ENCODE results near the gene RPP21. TPM values are rescaled to one million over a fixed set of nuclear protein-coding genes. Genes with fewer than 3 reads are reported as not detected.

Gene RPP21
- polyA plus RNA-seq, 1 donor: 21.2 TPM

DNA sequence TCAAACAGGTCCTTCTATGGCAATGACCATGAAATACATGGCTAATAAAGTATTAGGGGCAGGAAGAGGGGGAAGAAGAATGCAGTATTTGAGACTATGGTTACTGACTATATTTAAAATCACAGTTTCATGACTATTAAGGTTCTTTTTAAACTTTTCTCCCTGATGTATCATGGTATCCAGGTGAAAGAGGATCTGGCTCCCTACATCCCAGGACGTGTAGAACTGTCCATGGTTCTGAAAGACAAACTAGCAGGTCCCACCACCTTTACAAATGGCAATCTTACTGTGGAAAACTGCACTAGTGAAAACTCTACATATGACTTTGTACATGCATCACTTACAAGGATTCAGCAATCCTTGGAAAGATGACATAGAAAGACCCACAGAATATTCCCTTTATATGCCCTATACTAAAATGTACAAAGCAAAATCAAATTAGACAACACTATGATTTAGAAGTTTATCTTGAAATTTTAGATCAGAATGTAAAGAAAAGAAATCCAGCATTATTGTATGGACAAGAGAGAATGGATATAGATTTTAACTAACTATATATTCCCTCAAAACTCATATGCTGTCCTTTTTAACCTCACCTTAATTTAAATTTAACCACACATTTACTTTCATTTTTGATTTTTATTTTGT is 33.5 kb downstream of the RPP21 start:
- no peak for DNase-seq (ENCODE audit: low read depth)

DNA sequence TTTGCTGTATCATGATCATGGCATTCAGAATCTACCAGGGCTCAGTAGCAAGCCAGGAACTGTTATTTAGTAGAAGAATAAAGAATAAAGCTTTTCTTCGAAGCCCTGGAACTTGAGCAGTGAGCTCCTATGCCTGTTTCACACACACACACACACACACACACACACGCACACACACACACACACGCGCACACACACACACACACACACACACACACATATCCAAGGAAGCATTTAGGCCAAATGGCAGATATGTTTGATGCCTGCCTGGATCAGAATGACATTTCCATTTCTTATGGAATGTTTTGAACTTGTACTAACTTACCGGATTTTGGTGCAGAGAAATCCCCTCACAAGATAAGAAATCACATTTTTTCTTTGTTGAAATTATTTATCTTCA is 35.5 kb downstream of the RPP21 start:
- DNase-seq (ENCODE audit: low read depth): no peak

DNA sequence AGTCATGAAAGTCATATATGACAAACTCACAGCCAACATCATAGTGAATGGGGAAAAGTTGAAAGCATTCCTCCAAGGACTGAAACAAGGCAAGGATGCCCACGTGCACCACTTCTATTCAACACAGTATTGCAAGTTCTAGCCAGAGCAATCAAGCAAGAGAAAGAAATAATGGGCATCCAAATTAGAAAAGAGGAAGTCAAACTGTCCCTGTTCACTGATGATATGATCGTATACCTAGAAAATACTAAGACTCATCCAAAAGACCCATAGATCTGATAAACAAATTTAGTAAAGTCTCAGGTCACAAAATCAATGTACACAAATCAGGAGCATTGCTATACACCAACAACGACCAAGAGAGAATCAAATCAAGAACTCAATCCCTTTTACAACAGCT is 41.2 kb downstream of the RPP21 start:
- no peak for DNase-seq (ENCODE audit: low read depth)

DNA sequence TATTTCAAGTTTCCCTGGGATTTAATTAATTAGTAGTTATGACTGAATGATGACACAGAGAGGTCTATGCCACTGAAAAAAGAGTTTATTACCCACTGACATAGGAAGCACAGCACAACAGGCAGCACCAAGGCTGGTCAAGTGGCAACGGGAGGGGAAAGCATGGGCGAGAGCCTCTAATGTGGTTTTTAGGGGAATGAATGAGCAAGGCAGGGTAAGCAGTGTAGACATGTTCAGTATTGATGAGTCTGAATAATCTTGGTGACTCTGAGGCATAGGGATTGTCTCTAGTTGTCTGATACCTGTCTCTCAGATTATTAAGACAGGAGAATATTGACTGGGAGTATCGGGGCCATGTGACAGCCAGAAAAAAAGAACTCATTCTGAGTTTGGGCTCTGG is 46.3 kb downstream of the RPP21 start:
- DNase-seq (ENCODE audit: low read depth): no peak

DNA sequence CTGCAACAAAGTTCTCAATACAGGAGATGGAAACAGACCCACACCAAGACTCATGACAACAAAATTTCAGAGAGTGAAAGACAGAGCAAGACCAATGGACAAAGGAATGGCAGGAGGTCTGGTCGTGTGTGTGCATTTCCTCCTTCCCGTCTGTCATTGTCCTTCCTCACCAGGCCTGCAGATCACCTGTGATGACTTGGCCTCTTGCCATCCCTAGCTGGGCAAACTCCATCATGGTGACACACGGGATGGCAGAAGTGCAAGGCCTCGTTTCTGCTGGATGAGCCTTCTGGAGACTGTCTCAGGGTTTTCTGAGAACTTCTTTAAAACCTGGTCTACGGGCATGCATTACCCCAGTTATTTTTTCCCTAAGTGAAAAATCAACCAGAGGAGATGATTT is 49.2 kb downstream of the RPP21 start:
- no peak for DNase-seq (ENCODE audit: low read depth)

Other genes with a start within 250 kb of the RPP21 start
- gene TRIM31, start 232.1 kb upstream of the RPP21 start, polyA plus RNA-seq (ENCODE audit: insufficient read length): not detected
- gene TRIM40, start 209.0 kb upstream of the RPP21 start, polyA plus RNA-seq (ENCODE audit: insufficient read length): not detected
- gene TRIM10, start 183.9 kb upstream of the RPP21 start, polyA plus RNA-seq (ENCODE audit: insufficient read length): 0.48 TPM
- gene TRIM15, start 181.6 kb upstream of the RPP21 start, polyA plus RNA-seq (ENCODE audit: insufficient read length): not detected
- 16.2 TPM for gene TRIM26, start 131.8 kb upstream of the RPP21 start, polyA plus RNA-seq (ENCODE audit: insufficient read length)
- gene TRIM39, start 18.2 kb upstream of the RPP21 start, polyA plus RNA-seq (ENCODE audit: insufficient read length): 7.3 TPM
- 69.1 TPM for gene HLA-E, start 144.4 kb downstream of the RPP21 start, polyA plus RNA-seq (ENCODE audit: insufficient read length)
- gene GNL1, start 211.3 kb downstream of the RPP21 start, polyA plus RNA-seq (ENCODE audit: insufficient read length): 52.6 TPM
- gene PRR3, start 212.1 kb downstream of the RPP21 start, polyA plus RNA-seq (ENCODE audit: insufficient read length): 17.6 TPM
- 46.5 TPM for gene ABCF1, start 226.3 kb downstream of the RPP21 start, polyA plus RNA-seq (ENCODE audit: insufficient read length)